ENCODE data around the gene SCNN1A.

The SCNN1A gene

GRCh38 chr12:6351622-6352021 is 23.7 kb downstream of the SCNN1A start:
- no peak overlapping the region for H3K27ac ChIP-seq (ENCODE audit: low read length)

DNA sequence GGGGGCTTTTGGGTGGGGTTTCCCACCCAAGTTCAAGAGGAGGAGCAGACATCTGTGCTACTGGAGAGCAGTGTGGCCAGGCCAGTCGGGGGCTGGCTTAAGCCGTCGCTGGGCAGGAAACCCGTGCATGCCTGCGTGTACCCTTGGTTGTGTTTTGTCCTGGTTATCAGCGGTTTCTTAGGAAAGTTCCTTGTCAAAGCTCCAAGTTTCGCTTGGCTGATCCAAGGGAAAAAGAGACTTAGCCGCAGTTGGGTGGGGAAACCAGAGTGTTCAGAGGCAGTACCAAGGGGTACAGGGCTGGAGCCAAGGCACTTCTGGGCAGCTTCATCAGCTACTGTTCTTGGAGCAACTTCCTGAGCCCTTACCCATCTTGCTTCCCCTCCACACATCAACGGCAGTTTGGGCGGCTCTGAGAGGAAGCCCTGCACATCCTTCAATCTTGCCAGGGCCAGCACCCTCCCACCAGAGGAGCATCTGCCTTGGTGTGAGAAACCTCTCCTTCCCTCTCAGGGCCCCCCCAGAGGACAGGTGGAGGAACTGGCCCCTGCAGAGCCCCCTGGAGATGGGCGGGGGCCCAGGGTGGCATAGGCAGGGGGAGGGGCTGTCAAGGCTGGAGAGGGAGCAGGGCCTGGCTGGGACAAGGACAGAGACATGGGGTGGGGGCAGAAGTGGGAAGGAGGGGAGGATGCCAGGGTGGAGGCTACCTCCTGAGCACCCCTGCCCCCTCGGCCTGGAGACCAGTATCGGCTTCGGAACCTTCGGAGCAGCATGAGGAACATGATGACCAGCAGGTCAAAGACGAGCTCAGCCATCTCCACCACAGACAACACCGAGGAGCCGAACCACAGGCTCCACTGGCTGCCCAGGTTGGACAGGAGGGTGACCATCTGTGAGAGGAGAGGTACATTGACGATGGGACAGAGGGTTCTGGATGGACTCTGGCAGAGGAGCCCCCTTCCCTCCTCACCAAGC is 27.7 kb downstream of the SCNN1A start:
- Histone ChIP-seq H3K4me3 (ENCODE audit: low read length) (no peak overlapping the region), H4K20me1 (ENCODE audit: insufficient read depth, low read length) (no peaks in the 10 kb centered on the region), H3F3A (ENCODE audit: insufficient read depth, low read length) (no peaks in the 10 kb centered on the region), H3K9me2 (replicated peaks; ENCODE audit: insufficient read depth, low read length) (no peaks in the 10 kb centered on the region), H3K4me1 (ENCODE audit: low read length) (peaks cover 17% of the 10 kb centered on the region), H3K79me2 (ENCODE audit: low read length) (peaks cover 2% of the 10 kb centered on the region), H3K27ac (ENCODE audit: low read length) (no peak overlapping the region), H3K9me3 (replicated peaks; ENCODE audit: insufficient read depth, low read length) (no peaks in the 10 kb centered on the region), H3K9ac (ENCODE audit: low read length) (no peak overlapping the region), H2AFZ (ENCODE audit: low read length) (no peak overlapping the region), H3K27me3 (replicated peaks; ENCODE audit: insufficient read depth, low read length) (no peaks in the 10 kb centered on the region), H3K36me3 (replicated peaks; ENCODE audit: insufficient read depth, low read length) (no peaks in the 10 kb centered on the region), H3K4me2 (ENCODE audit: low read depth, low read length) (no peak overlapping the region)
- DNase-seq, result no peak
- TF ChIP-seq EZH2 (optimal IDR thresholded peaks at IDR 0.05; ENCODE audit: low read depth, low read length), result no peak
- TF ChIP-seq EZH2phosphoT487 (IDR thresholded peaks at IDR 0.05; ENCODE audit: low read length), result no peak
- no peak for TF ChIP-seq CTCF (IDR thresholded peaks at IDR 0.05; ENCODE audit: low read length)

More at GRCh38 chr12:6351622-6352021, 23.7 kb downstream of the SCNN1A start:
- no peak for TF ChIP-seq CTCF (IDR thresholded peaks at IDR 0.05; ENCODE audit: low read length)
- no peak for TF ChIP-seq EZH2 (optimal IDR thresholded peaks at IDR 0.05; ENCODE audit: low read depth, low read length)
- Histone ChIP-seq H3K4me3 (ENCODE audit: low read length) (no peak overlapping the region), H3F3A (ENCODE audit: insufficient read depth, low read length) (no peaks in the 10 kb centered on the region), H3K4me1 (ENCODE audit: low read length) (peaks cover 12% of the 10 kb centered on the region), H2AFZ (ENCODE audit: low read length) (no peak overlapping the region), H3K9ac (ENCODE audit: low read length) (no peak overlapping the region), H3K36me3 (replicated peaks; ENCODE audit: insufficient read depth, low read length) (no peaks in the 10 kb centered on the region), H3K9me2 (replicated peaks; ENCODE audit: insufficient read depth, low read length) (no peaks in the 10 kb centered on the region), H3K4me2 (ENCODE audit: low read depth, low read length) (no peak overlapping the region), H3K9me3 (replicated peaks; ENCODE audit: insufficient read depth, low read length) (no peaks in the 10 kb centered on the region), H3K79me2 (ENCODE audit: low read length) (no peaks in the 10 kb centered on the region), H3K27me3 (replicated peaks; ENCODE audit: insufficient read depth, low read length) (no peaks in the 10 kb centered on the region), H4K20me1 (ENCODE audit: insufficient read depth, low read length) (no peaks in the 10 kb centered on the region)
- no peak for DNase-seq

DNA sequence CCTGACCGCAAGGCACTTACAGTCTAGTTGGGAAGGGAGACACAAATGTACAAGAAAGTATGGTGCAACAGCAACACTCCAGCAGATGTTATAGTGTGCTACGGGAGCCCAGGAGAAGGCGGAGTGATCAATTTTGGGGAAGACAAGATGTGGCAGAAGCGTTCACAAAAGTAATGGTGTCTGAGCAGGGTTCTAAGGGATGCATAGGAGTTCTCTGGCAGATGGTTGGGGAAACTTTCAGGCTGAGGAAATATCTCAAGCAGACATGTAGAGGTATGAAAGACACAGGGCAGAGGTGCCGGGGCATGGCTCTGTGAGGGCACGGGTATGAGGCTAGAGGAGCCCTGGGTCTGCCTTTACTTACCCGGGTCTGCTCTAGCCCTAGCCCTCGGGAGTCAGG is 28.4 kb downstream of the SCNN1A start:
- Histone ChIP-seq H3K9me3 (replicated peaks; ENCODE audit: insufficient read depth, low read length) (no peaks in the 10 kb centered on the region), H4K20me1 (ENCODE audit: insufficient read depth, low read length) (no peaks in the 10 kb centered on the region), H3K4me1 (ENCODE audit: low read length) (peaks cover 21% of the 10 kb centered on the region), H3K9ac (ENCODE audit: low read length) (no peak overlapping the region), H3K4me3 (ENCODE audit: low read length) (no peak overlapping the region), H3K27ac (ENCODE audit: low read length) (no peak overlapping the region), H3K36me3 (replicated peaks; ENCODE audit: insufficient read depth, low read length) (no peaks in the 10 kb centered on the region), H3K79me2 (ENCODE audit: low read length) (peaks cover 9% of the 10 kb centered on the region), H3F3A (ENCODE audit: insufficient read depth, low read length) (no peaks in the 10 kb centered on the region), H3K27me3 (replicated peaks; ENCODE audit: insufficient read depth, low read length) (no peaks in the 10 kb centered on the region), H3K9me2 (replicated peaks; ENCODE audit: insufficient read depth, low read length) (no peaks in the 10 kb centered on the region), H2AFZ (ENCODE audit: low read length) (no peak overlapping the region), H3K4me2 (ENCODE audit: low read depth, low read length) (no peak overlapping the region)
- DNase-seq, result no peak
- TF ChIP-seq EZH2 (optimal IDR thresholded peaks at IDR 0.05; ENCODE audit: low read depth, low read length) (no peak), CTCF (IDR thresholded peaks at IDR 0.05; ENCODE audit: low read length) (no peak), EZH2phosphoT487 (IDR thresholded peaks at IDR 0.05; ENCODE audit: low read length) (no peak)

Measured in MM.1S (cell line).